ENCODE data around the gene LCN9. TPM values are rescaled to one million over a fixed set of nuclear protein-coding genes. Genes with fewer than 3 reads are reported as not detected.

Gene LCN9
- total and polyA plus RNA-seq, 12 donors = not detected

DNA sequence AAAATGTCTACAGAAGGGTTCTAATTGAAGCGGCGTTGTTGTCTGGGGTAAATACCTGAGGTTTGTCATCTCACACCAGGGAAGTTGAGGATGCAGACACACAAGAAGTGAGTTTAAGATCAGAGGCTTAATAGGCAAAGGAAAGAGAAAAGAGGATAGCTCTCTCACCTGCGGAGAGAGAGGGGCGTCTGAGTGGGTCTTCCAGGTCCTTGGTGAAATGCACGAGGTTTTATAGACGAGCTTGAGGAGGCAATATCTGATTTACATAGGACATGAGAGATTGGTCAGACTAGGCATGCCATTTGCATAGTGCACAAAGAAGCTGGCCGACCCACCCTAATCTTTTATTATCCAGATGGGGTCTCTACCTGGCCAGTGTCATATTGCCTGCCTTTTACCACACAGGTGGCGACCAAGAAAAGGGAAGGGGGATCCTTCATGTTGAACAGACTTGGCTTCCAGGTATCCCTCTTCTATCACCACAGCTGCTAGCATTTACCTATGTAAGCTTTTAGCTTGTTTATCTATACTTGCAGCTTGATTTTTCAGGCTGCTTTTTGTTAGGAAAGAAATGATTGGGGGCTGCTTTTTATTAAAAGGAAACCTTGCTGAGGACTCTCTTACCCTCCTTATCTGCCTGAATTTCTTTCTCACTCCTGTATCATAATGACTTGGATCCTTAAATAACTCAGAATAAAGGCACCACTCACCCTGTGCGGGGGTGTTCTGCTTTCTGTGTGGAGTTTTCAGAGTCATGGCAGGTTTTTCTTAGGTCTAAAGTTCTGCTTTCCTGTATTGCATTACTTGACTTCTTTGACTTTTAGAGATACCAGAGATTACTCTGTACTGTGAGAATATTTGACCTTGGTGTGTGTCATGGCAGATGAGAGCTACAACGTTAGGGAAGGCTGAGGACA is 14.4 kb upstream of the LCN9 start:
- Histone ChIP-seq H3K36me3 (replicated peaks in 1 of 2) (no peaks in the 10 kb centered on the region), H3K4me3 (no peak overlapping the region), H3K27ac (no peak overlapping the region), H3K4me1 (replicated peaks in 1 of 2) (no peaks in the 10 kb centered on the region), H3K9me3 (replicated peaks in 1 of 3) (peaks cover 0 to 32% (median 0%) of the 10 kb centered on the region in 3 donors), H3K27me3 (peaks cover 5% of the 10 kb centered on the region)
- 72 to 77% (median 76%) methylated on average over 10 of the region's 10 CpGs for whole genome bisulfite sequencing, 4 donors
- intact Hi-C loops (cut with DNase I) = no loop called here
- TF ChIP-seq CTCF (IDR thresholded peaks at IDR 0.05) = no peak
- no peak for TF ChIP-seq POLR2A (IDR thresholded peaks at IDR 0.05)
- DNase-seq = no peak

DNA sequence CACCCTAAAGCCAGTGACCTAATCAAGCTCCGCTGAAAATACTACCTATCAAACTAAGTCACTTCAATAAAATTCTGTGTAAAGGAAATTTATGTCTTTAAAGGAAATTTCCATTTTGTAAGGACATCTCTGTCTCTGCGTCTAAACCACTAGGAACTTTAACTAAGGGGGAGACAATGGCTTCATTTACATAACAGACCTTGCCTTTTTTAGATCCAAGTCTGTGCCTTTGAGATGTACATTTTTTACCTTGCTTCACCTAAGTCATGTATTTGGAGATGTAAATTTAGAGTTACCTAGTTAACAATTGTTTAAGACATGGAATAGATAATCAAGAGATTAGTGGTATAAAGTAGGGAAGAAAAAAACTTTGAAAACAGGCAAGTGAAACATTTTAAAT is 13.6 kb upstream of the LCN9 start:
- Histone ChIP-seq H3K4me3 (no peak overlapping the region), H3K27me3 (peaks cover 5% of the 10 kb centered on the region), H3K9me3 (replicated peaks in 1 of 3) (peaks cover 0 to 32% (median 0%) of the 10 kb centered on the region in 3 donors), H3K4me1 (replicated peaks in 1 of 2) (no peaks in the 10 kb centered on the region), H3K27ac (no peak overlapping the region), H3K36me3 (replicated peaks in 1 of 2) (no peaks in the 10 kb centered on the region)
- DNase-seq = no peak
- 49 to 74% (median 67%) methylated on average over 2 of the region's 2 CpGs for WGBS, 4 donors
- TF ChIP-seq CTCF (IDR thresholded peaks at IDR 0.05) (no peak), POLR2A (IDR thresholded peaks at IDR 0.05) (no peak)
- intact Hi-C loops (cut with DNase I) = no loop called here

GRCh38 chr9:135650408-135650807 is 12.7 kb upstream of the LCN9 start:
- Histone ChIP-seq H3K4me3 (no peak overlapping the region), H3K4me1 (replicated peaks in 1 of 2) (no peaks in the 10 kb centered on the region), H3K27me3 (peaks cover 5% of the 10 kb centered on the region), H3K9me3 (replicated peaks in 1 of 3) (peaks cover 0 to 27% (median 0%) of the 10 kb centered on the region in 3 donors), H3K27ac (no peak overlapping the region), H3K36me3 (replicated peaks in 1 of 2) (no peaks in the 10 kb centered on the region)
- no peak for DNase-seq
- 81 to 91% (median 88%) methylated on average over 17 of the region's 17 CpGs for WGBS, 4 donors
- intact Hi-C loops (cut with DNase I) = no loop called here
- TF ChIP-seq CTCF (IDR thresholded peaks at IDR 0.05) (no peak), POLR2A (IDR thresholded peaks at IDR 0.05) (no peak)

DNA sequence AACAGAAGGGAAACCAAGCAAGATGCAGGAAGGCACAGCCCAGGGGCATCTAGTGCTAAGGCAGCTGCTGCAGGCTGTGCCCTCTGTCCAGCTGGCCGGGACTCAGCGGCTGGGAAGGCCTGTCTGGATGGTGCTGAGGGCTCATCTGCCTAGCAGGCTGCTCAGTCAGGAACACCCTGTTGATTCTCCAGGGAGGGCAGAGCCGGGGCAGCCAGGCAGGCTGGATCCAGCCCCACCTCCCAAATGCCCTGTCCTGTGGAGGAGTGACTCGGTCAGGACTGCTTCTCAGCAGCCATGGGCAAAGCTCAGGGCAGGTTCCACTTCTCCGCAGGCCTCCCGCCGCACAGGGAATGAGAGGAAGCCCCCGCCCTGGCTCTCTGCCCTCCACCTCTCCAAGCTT is 7.8 kb upstream of the LCN9 start:
- H3K4me3 ChIP-seq = no peak overlapping the region
- WGBS, 4 donors = 71 to 91% (median 82%) methylated on average over 7 to 8 of the region's 8 CpGs
- H3K9me3 ChIP-seq (replicated peaks in 1 of 3) = no peaks in the 10 kb centered on the region
- TF ChIP-seq POLR2A (IDR thresholded peaks at IDR 0.05) = no peak
- no peak for TF ChIP-seq CTCF (IDR thresholded peaks at IDR 0.05)
- peaks cover 5% of the 10 kb centered on the region for H3K27me3 ChIP-seq
- no peaks in the 10 kb centered on the region for H3K36me3 ChIP-seq (replicated peaks in 1 of 2)
- H3K4me1 ChIP-seq (replicated peaks in 1 of 2) = no peaks in the 10 kb centered on the region
- H3K27ac ChIP-seq = no peak overlapping the region
- intact Hi-C loops (cut with DNase I) = no loop called here
- DNase-seq = no peak

All from adrenal gland (tissue), 12 donors.